SK-N-MC (cell line): ENCODE measurements around the gene TNRC6B.
"Not testable (repeated sequence)": the region's sequence is repeated elsewhere in the genome, so short reads cannot be mapped to it uniquely, and the experiment has no call there.

Experiments used
- DNase-seq: peaks from one replicate; pipeline ENCODE4 v3.0.0-alpha.2; 2011; ENCODE audit warnings: low read depth, low spot score
- H3K27ac ChIP-seq: fragments of 200-600 bp; sonication (generic); 2 replicates; pipeline ENCODE4 v1.5.1; 2016; ENCODE audit warnings: mixed run types
- H3K36me3 ChIP-seq: fragments of 200-600 bp; sonication (generic); 2 replicates; pipeline ENCODE4 v1.6.1; 2017; ENCODE audit warnings: antibody characterized with exemption, low read length, mixed read lengths; ENCODE audit not compliant: insufficient read depth
- H3K4me3 ChIP-seq: fragments of 200-600 bp; sonication (generic); 2 replicates; pipeline ENCODE4 v1.5.1; 2016
- H3K9ac ChIP-seq: fragments of 200-600 bp; sonication (generic); 2 replicates; pipeline ENCODE4 v1.8.0; 2017; ENCODE audit warnings: mixed run types, mixed read lengths; ENCODE audit not compliant: insufficient read length
- H3K9me3 ChIP-seq: fragments of 200-600 bp; sonication (generic); 2 replicates; pipeline ENCODE4 v1.6.1; 2017; ENCODE audit warnings: low read depth, mild to moderate bottlenecking, antibody characterized with exemption, low read length, moderate library complexity, mixed read lengths
- EZH2 ChIP-seq: fragments of 200-600 bp; sonication (generic); IDR thresholded peaks from one replicate; pipeline ENCODE4 v1.6.1; 2017; ENCODE audit warnings: antibody characterized with exemption
- FOXP2 ChIP-seq: optimal IDR thresholded peaks from 2 replicates; pipeline ENCODE3; 2011; ENCODE audit warnings: mild to moderate bottlenecking, moderate library complexity; ENCODE audit not compliant: insufficient read depth; ENCODE audit errors: extremely low read length, control extremely low read depth
- POLR2AphosphoS5 ChIP-seq: IDR thresholded peaks from 2 replicates; pipeline ENCODE4 v1.6.1; 2012; ENCODE audit warnings: mild to moderate bottlenecking, low read depth, low read length, borderline replicate concordance

Gene TNRC6B

DNA sequence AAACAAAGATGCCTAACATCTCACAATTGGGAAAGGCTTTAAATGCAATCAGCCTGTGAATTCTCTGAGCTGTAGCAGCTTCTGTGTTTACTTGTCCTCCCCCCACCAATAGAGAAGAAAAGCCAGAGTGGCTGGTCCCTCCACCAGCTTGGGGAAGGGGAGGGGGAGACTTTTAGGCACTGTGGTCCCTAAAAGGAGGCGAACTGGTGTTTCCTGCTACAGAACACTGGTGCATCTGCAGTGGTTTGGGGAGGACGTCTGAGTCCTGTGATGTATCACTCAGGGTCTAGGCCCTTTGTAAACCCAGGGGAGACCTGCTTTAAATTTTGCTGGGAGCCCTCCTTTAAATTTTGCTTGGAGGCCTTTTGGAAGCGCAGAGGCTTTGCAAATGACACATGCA, 16.9 kb downstream of the TNRC6B start:
- DNase-seq = no peak
- H3K4me3 ChIP-seq = no peak overlapping the region
- H3K9ac ChIP-seq = no peak overlapping the region
- H3K27ac ChIP-seq = peak overlapping the region; percentile 44; the same call in 1 of the 2 replicates
- no peak for TF ChIP-seq FOXP2
- TF ChIP-seq EZH2 = no peak
- no peak for TF ChIP-seq POLR2AphosphoS5
- no peaks in the 10 kb centered on the region for H3K9me3 ChIP-seq
- H3K36me3 ChIP-seq = peaks cover 2% of the 10 kb centered on the region; the same call in 1 of the 2 replicates

GRCh38 chr22:40196628-40197360, 19.1 kb downstream of the TNRC6B start:
- no peaks in the 10 kb centered on the region for H3K36me3 ChIP-seq
- no peak overlapping the region for H3K9ac ChIP-seq
- TF ChIP-seq POLR2AphosphoS5 (no peak), EZH2 (no peak), FOXP2 (no peak)
- H3K27ac ChIP-seq = no peak overlapping the region
- no peak overlapping the region for H3K4me3 ChIP-seq
- H3K9me3 ChIP-seq = no peaks in the 10 kb centered on the region
- DNase-seq = no peak

GRCh38 chr22:40197421-40197820, 19.7 kb downstream of the TNRC6B start:
- not testable (repeated sequence) for DNase-seq, H3K27ac ChIP-seq, H3K4me3 ChIP-seq, H3K9me3 ChIP-seq, H3K36me3 ChIP-seq, H3K9ac ChIP-seq

GRCh38 chr22:40198733-40199132, 21.0 kb downstream of the TNRC6B start:
- no peak overlapping the region for H3K27ac ChIP-seq
- H3K9ac ChIP-seq = no peak overlapping the region
- no peak overlapping the region for H3K4me3 ChIP-seq
- H3K9me3 ChIP-seq = no peaks in the 10 kb centered on the region
- TF ChIP-seq FOXP2 (no peak), EZH2 (no peak), POLR2AphosphoS5 (no peak)
- DNase-seq = no peak
- H3K36me3 ChIP-seq = peaks cover 6% of the 10 kb centered on the region; the same call in 1 of the 2 replicates

GRCh38 chr22:40199223-40199622, 21.5 kb downstream of the TNRC6B start:
- Histone ChIP-seq H3K9ac (no peak overlapping the region), H3K36me3 (peaks cover 6% of the 10 kb centered on the region; the same call in 1 of the 2 replicates), H3K9me3 (no peaks in the 10 kb centered on the region), H3K27ac (no peak overlapping the region), H3K4me3 (no peak overlapping the region)
- no peak for TF ChIP-seq EZH2
- TF ChIP-seq POLR2AphosphoS5 = no peak
- no peak for TF ChIP-seq FOXP2
- DNase-seq = no peak

DNA sequence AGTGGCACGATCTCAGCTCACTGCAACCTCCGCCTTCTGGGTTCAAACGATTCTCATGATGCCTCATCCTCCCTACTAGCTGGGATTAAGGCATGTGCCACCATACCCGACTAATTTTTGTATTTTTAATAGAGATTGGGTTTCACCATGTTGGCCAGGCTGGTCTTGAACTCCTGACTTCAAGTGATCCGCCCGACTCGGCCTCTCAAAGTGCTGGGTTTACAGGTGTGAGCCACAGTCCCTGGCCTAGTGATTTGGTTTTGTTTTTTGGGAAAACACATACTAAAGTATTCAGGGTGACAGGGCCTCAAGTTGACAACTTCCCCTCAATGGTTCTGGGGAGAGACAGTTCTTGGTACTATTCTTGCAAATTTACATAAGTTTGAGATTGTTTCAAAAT, 22.1 kb downstream of the TNRC6B start:
- no peak overlapping the region for H3K27ac ChIP-seq
- no peak overlapping the region for H3K9ac ChIP-seq
- DNase-seq = no peak
- H3K9me3 ChIP-seq = no peaks in the 10 kb centered on the region
- no peak overlapping the region for H3K4me3 ChIP-seq
- TF ChIP-seq FOXP2 (no peak), POLR2AphosphoS5 (no peak), EZH2 (no peak)
- peaks cover 6% of the 10 kb centered on the region; the same call in 1 of the 2 replicates for H3K36me3 ChIP-seq

GRCh38 chr22:40200795-40201530, 23.2 kb downstream of the TNRC6B start:
- no peak overlapping the region for H3K4me3 ChIP-seq
- no peak for DNase-seq
- TF ChIP-seq FOXP2 (no peak), POLR2AphosphoS5 (no peak), EZH2 (no peak)
- no peak overlapping the region for H3K9ac ChIP-seq
- no peaks in the 10 kb centered on the region for H3K9me3 ChIP-seq
- H3K36me3 ChIP-seq = peaks cover 6% of the 10 kb centered on the region; the same call in 1 of the 2 replicates
- no peak overlapping the region for H3K27ac ChIP-seq

GRCh38 chr22:40202225-40202944, 24.7 kb downstream of the TNRC6B start:
- Histone ChIP-seq H3K36me3 (peaks cover 12% of the 10 kb centered on the region), H3K9ac (no peak overlapping the region), H3K27ac (no peak overlapping the region), H3K9me3 (no peaks in the 10 kb centered on the region), H3K4me3 (no peak overlapping the region)
- DNase-seq = no peak
- TF ChIP-seq FOXP2 (no peak), EZH2 (no peak), POLR2AphosphoS5 (no peak)
